ENCODE data around the gene PCED1A. TPM values are rescaled to one million over a fixed set of nuclear protein-coding genes. Genes with fewer than 3 reads are reported as not detected.

Gene PCED1A
- total and polyA plus RNA-seq, 9 of the 15 experiments (the other 6 are each of a cell fraction or from before 2014, with no cell fraction given), result 1.5 to 11.5 (median 5.9) TPM

- no peak for TF ChIP-seq CREB1 (IDR thresholded peaks at IDR 0.05)
- TF ChIP-seq CREB1 (CRISPR knock-in tag; IDR thresholded peaks at IDR 0.05), result peak; percentile 69; the same call in 1 of the 2 replicates
- TF ChIP-seq PYGO2 (tag; IDR thresholded peaks at IDR 0.05), result no peak
- peak; percentile 83; the same call in 1 of the 2 replicates for TF ChIP-seq PHF8 (IDR thresholded peaks at IDR 0.05; ENCODE audit: borderline replicate concordance, low read length)
- peak; percentile 79 for TF ChIP-seq KDM5B (IDR thresholded peaks at IDR 0.05; ENCODE audit: insufficient replicate concordance, low read depth, low read length)
- TF ChIP-seq FOXP1 (CRISPR knock-in tag; IDR thresholded peaks at IDR 0.05), result no peak
- no peak for TF ChIP-seq POLR2B (IDR thresholded peaks at IDR 0.05; ENCODE audit: low read depth, partially characterized antibody)
- TF ChIP-seq E2F5 (CRISPR knock-in tag; IDR thresholded peaks at IDR 0.05), result no peak
- TF ChIP-seq PHF21A (IDR thresholded peaks at IDR 0.05; ENCODE audit: borderline replicate concordance, low read depth), result no peak
- peak; percentile 22; the same call in 1 of the 2 replicates for TF ChIP-seq MBD2 (IDR thresholded peaks at IDR 0.05; ENCODE audit: borderline replicate concordance, low read depth)
- peak; percentile 98 for TF ChIP-seq GABPB1 (CRISPR knock-in tag; IDR thresholded peaks at IDR 0.05)
- TF ChIP-seq UBTF (IDR thresholded peaks at IDR 0.05; ENCODE audit: borderline replicate concordance in 1 of 2, low read depth in 2 of 2, low read length in 2 of 2), result 0 out of 4 replicates have a peak, but pooled peaks of 1 of the 2 experiments have one; percentile 42
- 0 out of 2 replicates have a peak, but pooled peaks have one; percentile 35 for TF ChIP-seq JUN (IDR thresholded peaks at IDR 0.05; ENCODE audit: borderline replicate concordance, low read depth, low read length)
- TF ChIP-seq JUN (CRISPR knock-in tag; IDR thresholded peaks at IDR 0.05; ENCODE audit: borderline replicate concordance), result no peak
- TF ChIP-seq TCF7 (IDR thresholded peaks at IDR 0.05; ENCODE audit: borderline replicate concordance), result no peak
- TF ChIP-seq GABPA (tag; conservative IDR thresholded peaks at IDR 0.05; ENCODE audit: low read depth), result peak; percentile 97
- no peak for TF ChIP-seq ZNF174 (CRISPR knock-in tag; IDR thresholded peaks at IDR 0.05)
- no peak for TF ChIP-seq ESRRB (CRISPR knock-in tag; IDR thresholded peaks at IDR 0.05; ENCODE audit: borderline replicate concordance)
- no peak for TF ChIP-seq HOMEZ (CRISPR knock-in tag; IDR thresholded peaks at IDR 0.05)
- TF ChIP-seq CBX5 (IDR thresholded peaks at IDR 0.05; ENCODE audit: borderline replicate concordance, low read depth), result no peak
- TF ChIP-seq TAF15 (IDR thresholded peaks at IDR 0.05; ENCODE audit: low read depth, low read length), result no peak
- TF ChIP-seq ATF1 (CRISPR knock-in tag; IDR thresholded peaks at IDR 0.05), result no peak
- peak; percentile 56; the same call in 1 of the 2 replicates for TF ChIP-seq ATF1 (tag; IDR thresholded peaks at IDR 0.05)
- TF ChIP-seq EZH2 (IDR thresholded peaks at IDR 0.05; ENCODE audit: borderline replicate concordance, low read depth, low read length), result no peak
These were observed at the start of gene PCED1A, which contains the start of gene VPS16 (continued) for GRCh38 chr20:2840138-2840966.
